HFFc6 (cell line): ENCODE measurements around the gene USH2A. TPM values are rescaled to one million over a fixed set of nuclear protein-coding genes. Genes with fewer than 3 reads are reported as not detected.
A peak's percentile ranks its signal among the peaks of the same experiment; 100 is the strongest.

Source experiments
- DNase-seq: peaks from one replicate; pipeline ENCODE4 v3.0.0-alpha.2; 2018
- H3K27ac Mint-ChIP-seq: 2 replicates; pipeline ENCODE4 v1.8.0; 2020; ENCODE audit warnings: mild to moderate bottlenecking, mixed read lengths
- H3K27me3 Mint-ChIP-seq: 2 replicates; pipeline ENCODE4 v1.8.0; 2021; ENCODE audit warnings: mild to moderate bottlenecking, moderate library complexity, mixed read lengths; ENCODE audit not compliant: insufficient read depth
- H3K36me3 Mint-ChIP-seq: 2 replicates; pipeline ENCODE4 v1.8.0; 2021; ENCODE audit warnings: low read depth, mixed read lengths
- H3K4me1 Mint-ChIP-seq: 2 replicates; pipeline ENCODE4 v1.8.0; 2020; ENCODE audit warnings: low read depth, mixed read lengths
- H3K4me3 Mint-ChIP-seq: 2 replicates; pipeline ENCODE4 v1.8.0; 2020; ENCODE audit warnings: mild to moderate bottlenecking, moderate library complexity, mixed read lengths
- H3K9me3 Mint-ChIP-seq: 2 replicates; pipeline ENCODE4 v1.8.0; 2020; ENCODE audit warnings: mild to moderate bottlenecking, mixed read lengths
- total RNA-seq, 6 experiments: library from RNA; stranded (reverse); fragmentation: NEBNext Ultra II Directional; extraction: Animal tissue kit (Norgen Biotek cat#: 25700); gene quantifications; 2 replicates in 1 of 6; 3 replicates in 5 of 6; pipeline ENCODE4 v1.2.3, GENCODE V29; 2021
- TF ChIP-seq, protein P1 (sequence below): fragments of 200-600 bp; sonication (generic); IDR thresholded peaks from 2 replicates; pipeline ENCODE4 v1.5.0; 2021; ENCODE audit warnings: antibody characterized with exemption, mild to moderate bottlenecking

Gene USH2A
- total RNA-seq, 6 experiments from 2014 or later: 0.02 to 0.07 (median 0.04) TPM

DNA sequence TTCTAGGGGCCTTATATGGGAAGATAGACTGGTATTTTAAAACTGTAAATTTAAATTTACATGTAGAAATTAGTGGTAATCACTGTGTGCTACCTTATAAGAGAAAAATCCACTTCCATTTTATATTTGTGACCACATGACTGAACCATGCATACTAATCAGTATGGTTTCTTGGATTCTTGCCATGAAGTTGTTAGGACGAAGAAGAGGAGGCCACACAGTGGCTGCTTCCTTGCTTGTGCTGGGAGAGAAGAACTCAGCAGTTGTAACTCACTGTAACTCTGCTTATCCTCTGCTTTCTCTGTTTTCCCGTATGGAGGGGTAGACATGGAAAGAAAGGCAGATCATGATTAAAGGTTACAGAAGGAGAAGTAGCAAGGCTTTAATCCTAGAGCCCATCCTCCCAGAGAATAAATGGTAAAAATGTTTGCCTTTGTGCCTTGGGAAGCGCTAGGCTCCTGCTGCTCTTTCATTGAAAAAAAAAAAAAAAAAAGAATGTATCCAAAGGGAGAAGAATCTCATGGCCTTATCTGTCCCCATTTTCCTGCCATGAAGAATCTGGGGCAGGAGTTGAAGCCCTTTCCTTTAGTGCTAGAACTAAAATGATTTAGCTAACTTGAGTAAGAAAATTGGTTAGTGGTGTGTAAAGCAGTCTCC lies 823.7 kb downstream of the USH2A start:
- TF ChIP-seq, protein P1, sequence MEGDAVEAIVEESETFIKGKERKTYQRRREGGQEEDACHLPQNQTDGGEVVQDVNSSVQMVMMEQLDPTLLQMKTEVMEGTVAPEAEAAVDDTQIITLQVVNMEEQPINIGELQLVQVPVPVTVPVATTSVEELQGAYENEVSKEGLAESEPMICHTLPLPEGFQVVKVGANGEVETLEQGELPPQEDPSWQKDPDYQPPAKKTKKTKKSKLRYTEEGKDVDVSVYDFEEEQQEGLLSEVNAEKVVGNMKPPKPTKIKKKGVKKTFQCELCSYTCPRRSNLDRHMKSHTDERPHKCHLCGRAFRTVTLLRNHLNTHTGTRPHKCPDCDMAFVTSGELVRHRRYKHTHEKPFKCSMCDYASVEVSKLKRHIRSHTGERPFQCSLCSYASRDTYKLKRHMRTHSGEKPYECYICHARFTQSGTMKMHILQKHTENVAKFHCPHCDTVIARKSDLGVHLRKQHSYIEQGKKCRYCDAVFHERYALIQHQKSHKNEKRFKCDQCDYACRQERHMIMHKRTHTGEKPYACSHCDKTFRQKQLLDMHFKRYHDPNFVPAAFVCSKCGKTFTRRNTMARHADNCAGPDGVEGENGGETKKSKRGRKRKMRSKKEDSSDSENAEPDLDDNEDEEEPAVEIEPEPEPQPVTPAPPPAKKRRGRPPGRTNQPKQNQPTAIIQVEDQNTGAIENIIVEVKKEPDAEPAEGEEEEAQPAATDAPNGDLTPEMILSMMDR: no peak
- peak; percentile 71 for DNase-seq
- Mint-ChIP-seq H3K27ac (peak overlapping the region; percentile 51; the same call in 1 of the 2 replicates), H3K27me3 (no peaks in the 10 kb centered on the region), H3K4me1 (peaks cover 71% of the 10 kb centered on the region), H3K4me3 (no peak overlapping the region), H3K36me3 (peaks cover 29% of the 10 kb centered on the region), H3K9me3 (no peaks in the 10 kb centered on the region)

DNA sequence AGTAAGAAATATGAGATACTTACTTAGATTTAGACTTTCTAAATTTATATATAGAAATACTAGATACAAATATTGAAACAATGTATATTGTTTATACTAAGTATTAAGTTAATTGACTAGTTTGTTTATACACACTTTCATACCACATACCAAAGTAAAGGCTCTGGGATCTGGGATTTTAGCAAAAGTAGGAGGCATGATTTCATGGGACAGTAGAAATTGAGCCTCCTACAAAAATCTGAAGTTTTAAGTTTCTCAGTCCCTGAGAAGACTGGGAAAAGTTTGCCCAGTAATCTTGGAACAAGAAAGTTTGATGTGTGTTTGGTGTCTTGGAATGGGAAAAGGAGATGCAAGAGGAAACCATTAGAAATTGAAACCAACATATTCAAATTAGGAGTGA lies 825.3 kb downstream of the USH2A start:
- Mint-ChIP-seq H3K9me3 (no peaks in the 10 kb centered on the region), H3K27ac (no peak overlapping the region), H3K4me3 (no peak overlapping the region), H3K4me1 (peaks cover 72% of the 10 kb centered on the region), H3K36me3 (peaks cover 29% of the 10 kb centered on the region), H3K27me3 (no peaks in the 10 kb centered on the region)
- TF ChIP-seq, protein P1: no peak
- no peak for DNase-seq

DNA sequence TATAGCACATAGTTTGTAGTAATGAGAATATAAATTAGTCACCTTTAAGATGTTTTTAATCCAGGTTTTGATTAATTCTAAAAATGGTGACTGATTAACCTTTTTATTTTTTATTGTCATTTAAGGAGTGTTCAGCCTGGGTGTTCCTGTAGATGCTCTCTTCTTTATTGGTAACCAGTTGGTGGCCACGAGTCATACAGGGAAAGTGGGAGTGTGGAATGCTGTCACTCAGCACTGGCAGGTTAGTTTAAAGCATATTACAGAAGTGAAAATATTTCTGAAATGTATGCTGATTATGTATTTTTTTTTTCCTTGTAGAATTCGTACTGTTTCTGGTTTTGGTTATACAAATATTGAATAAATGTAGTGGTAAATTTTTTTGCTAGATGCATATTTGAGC lies 828.0 kb downstream of the USH2A start:
- TF ChIP-seq, protein P1: no peak
- H3K36me3 Mint-ChIP-seq: peaks cover 41% of the 10 kb centered on the region
- DNase-seq: no peak
- H3K9me3 Mint-ChIP-seq: no peaks in the 10 kb centered on the region
- no peak overlapping the region for H3K4me3 Mint-ChIP-seq
- no peaks in the 10 kb centered on the region for H3K27me3 Mint-ChIP-seq
- no peak overlapping the region for H3K27ac Mint-ChIP-seq
- H3K4me1 Mint-ChIP-seq: peaks cover 66% of the 10 kb centered on the region

DNA sequence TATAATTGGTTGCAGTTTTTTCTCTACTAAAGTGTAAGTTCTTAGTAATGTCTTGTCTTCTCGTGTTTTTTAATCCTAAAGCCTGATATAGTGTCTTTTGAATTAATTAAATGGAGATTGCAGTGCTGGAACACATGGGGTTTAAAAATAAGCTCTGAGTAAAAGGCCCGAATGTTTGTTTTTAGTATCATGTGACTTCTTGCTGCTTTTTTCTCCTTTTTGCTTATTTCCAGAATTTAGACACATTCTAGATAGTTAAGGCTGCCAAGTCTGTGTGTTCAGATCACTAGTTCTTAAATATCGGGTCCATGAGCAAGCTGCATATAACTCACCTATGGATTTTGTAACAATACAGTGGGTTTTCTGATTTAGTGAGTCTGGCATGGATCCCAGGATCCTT lies 828.6 kb downstream of the USH2A start:
- Mint-ChIP-seq H3K9me3 (no peaks in the 10 kb centered on the region), H3K27me3 (no peaks in the 10 kb centered on the region), H3K27ac (peak overlapping the region; percentile 6; the same call in 1 of the 2 replicates), H3K36me3 (peaks cover 43% of the 10 kb centered on the region), H3K4me1 (peaks cover 60% of the 10 kb centered on the region), H3K4me3 (no peak overlapping the region)
- no peak for DNase-seq
- TF ChIP-seq, protein P1: no peak

DNA sequence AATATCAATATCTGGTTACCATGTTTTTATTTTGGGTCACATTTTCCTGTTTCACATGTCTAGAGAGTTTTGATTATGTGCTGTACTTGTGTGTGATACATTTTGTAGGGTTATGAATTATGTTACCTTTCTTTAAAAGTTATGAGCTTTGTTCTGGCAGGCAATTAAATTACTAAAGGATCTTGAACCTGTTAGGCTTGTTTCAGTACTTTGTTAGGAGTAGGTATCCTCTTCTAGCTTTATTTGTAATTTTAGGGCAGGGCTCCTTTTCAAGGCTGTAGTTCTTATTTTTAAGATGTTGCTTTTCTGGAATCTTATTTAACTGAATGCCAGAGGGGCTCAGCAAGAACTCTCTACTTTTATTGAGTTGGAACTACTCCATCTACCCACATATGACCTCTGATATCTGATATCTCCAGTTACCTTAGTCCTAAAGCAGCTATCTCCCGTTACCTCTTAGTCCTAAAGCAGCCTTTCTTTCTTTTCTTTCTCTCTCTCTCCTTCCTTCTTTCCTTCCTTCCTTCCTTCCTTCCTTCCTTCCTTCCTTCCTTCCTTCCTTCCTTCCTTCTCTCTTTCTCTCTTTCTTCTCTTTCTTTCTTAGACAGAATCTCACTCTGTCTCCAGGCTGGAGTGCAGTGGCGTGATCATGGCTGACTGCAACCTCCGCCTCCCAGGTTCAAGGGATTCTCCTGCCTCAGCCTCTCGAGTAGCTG lies 832.3 kb downstream of the USH2A start:
- no peak for DNase-seq
- Mint-ChIP-seq H3K36me3 (peaks cover 31% of the 10 kb centered on the region), H3K27me3 (no peaks in the 10 kb centered on the region), H3K9me3 (no peaks in the 10 kb centered on the region), H3K4me1 (peaks cover 26% of the 10 kb centered on the region), H3K27ac (no peak overlapping the region; the same call in 1 of the 2 replicates), H3K4me3 (no peak overlapping the region)
- TF ChIP-seq, protein P1: no peak
